ENCODE data around the gene CSNK1A1.
"Not testable (repeated sequence)": the region's sequence is repeated elsewhere in the genome, so short reads cannot be mapped to it uniquely, and the experiment has no call there.

The CSNK1A1 gene

GRCh38 chr5:149572576-149573231 is 21.5 kb upstream of the CSNK1A1 start:
- DNase-seq (ENCODE audit: low spot score): no peak

- no peak for DNase-seq (ENCODE audit: low spot score)
Observed at GRCh38 chr5:149572170-149572569, 20.9 kb upstream of the CSNK1A1 start.

GRCh38 chr5:149567226-149567625 is 16.0 kb upstream of the CSNK1A1 start:
- no peak for DNase-seq (ENCODE audit: low spot score)

GRCh38 chr5:149564542-149565140 is 13.4 kb upstream of the CSNK1A1 start:
- DNase-seq (ENCODE audit: low spot score): peak; percentile 74

- no peak for DNase-seq (ENCODE audit: low spot score)
Observed at GRCh38 chr5:149563466-149563865, 12.2 kb upstream of the CSNK1A1 start.

GRCh38 chr5:149561848-149562247 is 10.6 kb upstream of the CSNK1A1 start:
- no peak for DNase-seq (ENCODE audit: low spot score)

- DNase-seq (ENCODE audit: low spot score): no peak
Observed at GRCh38 chr5:149559706-149560105, 8.5 kb upstream of the CSNK1A1 start.

GRCh38 chr5:149552553-149553160 is 1.4 kb upstream of the CSNK1A1 start:
- no peak for DNase-seq (ENCODE audit: low spot score)

GRCh38 chr5:149552038-149552494 is 827 bp upstream of the CSNK1A1 start:
- DNase-seq (ENCODE audit: low spot score): no peak

GRCh38 chr5:149550594-149551226 is 529 bp downstream of the CSNK1A1 start:
- peak; percentile 21 for DNase-seq (ENCODE audit: low spot score)

- DNase-seq (ENCODE audit: low spot score): no peak
Observed at GRCh38 chr5:149550268-149550583, 1.0 kb downstream of the CSNK1A1 start.

GRCh38 chr5:149549461-149550267 is 1.6 kb downstream of the CSNK1A1 start:
- DNase-seq (ENCODE audit: low spot score): peak; percentile 45

GRCh38 chr5:149546974-149547373 is 4.3 kb downstream of the CSNK1A1 start:
- no peak for DNase-seq (ENCODE audit: low spot score)

GRCh38 chr5:149545327-149545726 is 5.9 kb downstream of the CSNK1A1 start:
- DNase-seq (ENCODE audit: low spot score): no peak

GRCh38 chr5:149544028-149544420 is 7.2 kb downstream of the CSNK1A1 start:
- DNase-seq (ENCODE audit: low spot score): no peak

GRCh38 chr5:149543361-149544027 is 7.7 kb downstream of the CSNK1A1 start:
- DNase-seq (ENCODE audit: low spot score): no peak

GRCh38 chr5:149541893-149542292 is 9.3 kb downstream of the CSNK1A1 start:
- no peak for DNase-seq (ENCODE audit: low spot score)

GRCh38 chr5:149540089-149540488 is 11.2 kb downstream of the CSNK1A1 start:
- DNase-seq (ENCODE audit: low spot score): no peak

- DNase-seq (ENCODE audit: low spot score): no peak
Observed at GRCh38 chr5:149537374-149537975, 13.8 kb downstream of the CSNK1A1 start.

- not testable (repeated sequence) for DNase-seq (ENCODE audit: low spot score)
Observed at GRCh38 chr5:149535787-149536186, 15.5 kb downstream of the CSNK1A1 start.

GRCh38 chr5:149532413-149532812 is 18.8 kb downstream of the CSNK1A1 start:
- DNase-seq (ENCODE audit: low spot score): no peak
